GM12873 (cell line): ENCODE results near the gene ADAMTS2.

ENCODE experiments used
- CTCF ChIP-seq: IDR thresholded peaks from 2 replicates; pipeline ENCODE4 v1.5.1; 2012; ENCODE audit warnings: low read depth, mild to moderate bottlenecking, moderate library complexity, low read length, control low read depth; ENCODE audit not compliant: insufficient read depth; ENCODE audit errors: missing control alignments

ADAMTS2 gene

GRCh38 chr5:179212870-179213269, 132.4 kb downstream of the ADAMTS2 start:
- TF ChIP-seq CTCF = no peak

- TF ChIP-seq CTCF = no peak
Observed at GRCh38 chr5:179211631-179212030, 133.6 kb downstream of the ADAMTS2 start.

GRCh38 chr5:179211068-179211467, 134.2 kb downstream of the ADAMTS2 start:
- TF ChIP-seq CTCF = no peak

GRCh38 chr5:179210478-179210877, 134.8 kb downstream of the ADAMTS2 start:
- TF ChIP-seq CTCF = no peak

GRCh38 chr5:179209359-179210150, 135.7 kb downstream of the ADAMTS2 start:
- no peak for TF ChIP-seq CTCF

GRCh38 chr5:179208706-179209358, 136.4 kb downstream of the ADAMTS2 start:
- no peak for TF ChIP-seq CTCF

- no peak for TF ChIP-seq CTCF
Observed at GRCh38 chr5:179207920-179208705, 137.1 kb downstream of the ADAMTS2 start.
